HG03457 (cell line): Measurements from ENCODE around the gene CCP110.
A peak's percentile ranks its signal among the peaks of the same experiment; 100 is the strongest.
"Not testable (repeated sequence)": the region's sequence is repeated elsewhere in the genome, so short reads cannot be mapped to it uniquely, and the experiment has no call there.

Experiments used
- ATAC-seq: cut with Tn5 transposase; IDR thresholded peaks from one replicate; pipeline ENCODE4 v1.9.1; 2021; ENCODE audit warnings: moderate number of reproducible peaks; ENCODE audit not compliant: unreplicated experiment

Gene CCP110

DNA sequence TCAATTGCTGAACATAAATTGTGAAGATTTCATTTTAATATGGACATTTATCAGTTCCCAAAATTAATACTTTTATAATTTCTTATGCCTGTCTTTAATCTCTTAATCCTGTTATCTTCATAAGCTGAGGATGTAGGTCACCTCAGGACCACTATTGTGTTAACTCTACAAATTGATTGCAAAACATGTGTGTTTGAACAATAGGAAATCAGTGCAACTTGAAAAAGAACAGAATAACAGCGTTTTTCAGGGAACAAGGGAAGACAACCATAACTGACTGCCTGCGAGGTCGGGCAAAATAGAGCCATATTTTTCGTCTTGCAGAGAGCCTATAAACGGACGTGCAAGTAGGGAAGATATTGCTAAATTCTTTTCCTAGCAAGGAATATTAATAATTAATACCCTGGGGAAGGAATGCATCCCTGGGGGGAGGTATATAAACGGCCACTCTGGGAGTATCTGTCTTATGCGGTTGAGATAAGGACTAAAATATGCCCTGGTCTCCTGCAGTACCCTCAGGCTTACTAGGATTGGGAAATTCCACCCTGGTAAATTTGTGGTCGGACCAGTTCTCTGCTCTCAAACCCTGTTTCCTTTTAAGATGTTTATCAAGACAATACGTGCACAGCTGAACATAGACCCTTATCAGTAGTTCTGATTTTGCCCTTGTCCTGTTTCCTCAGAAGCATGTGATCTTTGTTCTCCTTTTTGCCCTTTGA, 19.7 kb downstream of the CCP110 start:
- not testable (repeated sequence) for ATAC-seq

- no peak for ATAC-seq
Observed at GRCh38 chr16:19548144-19548543, 24.4 kb downstream of the CCP110 start.

GRCh38 chr16:19549673-19550072, 25.9 kb downstream of the CCP110 start:
- no peak for ATAC-seq

- peak; percentile 90 for ATAC-seq
Observed at GRCh38 chr16:19555186-19555937, 31.6 kb downstream of the CCP110 start, which contains the start of gene VPS35L. TSS of gene VPS35L (plus strand) at chr16:19555703. CDS start at chr16:19555730, 27 bp downstream.

DNA sequence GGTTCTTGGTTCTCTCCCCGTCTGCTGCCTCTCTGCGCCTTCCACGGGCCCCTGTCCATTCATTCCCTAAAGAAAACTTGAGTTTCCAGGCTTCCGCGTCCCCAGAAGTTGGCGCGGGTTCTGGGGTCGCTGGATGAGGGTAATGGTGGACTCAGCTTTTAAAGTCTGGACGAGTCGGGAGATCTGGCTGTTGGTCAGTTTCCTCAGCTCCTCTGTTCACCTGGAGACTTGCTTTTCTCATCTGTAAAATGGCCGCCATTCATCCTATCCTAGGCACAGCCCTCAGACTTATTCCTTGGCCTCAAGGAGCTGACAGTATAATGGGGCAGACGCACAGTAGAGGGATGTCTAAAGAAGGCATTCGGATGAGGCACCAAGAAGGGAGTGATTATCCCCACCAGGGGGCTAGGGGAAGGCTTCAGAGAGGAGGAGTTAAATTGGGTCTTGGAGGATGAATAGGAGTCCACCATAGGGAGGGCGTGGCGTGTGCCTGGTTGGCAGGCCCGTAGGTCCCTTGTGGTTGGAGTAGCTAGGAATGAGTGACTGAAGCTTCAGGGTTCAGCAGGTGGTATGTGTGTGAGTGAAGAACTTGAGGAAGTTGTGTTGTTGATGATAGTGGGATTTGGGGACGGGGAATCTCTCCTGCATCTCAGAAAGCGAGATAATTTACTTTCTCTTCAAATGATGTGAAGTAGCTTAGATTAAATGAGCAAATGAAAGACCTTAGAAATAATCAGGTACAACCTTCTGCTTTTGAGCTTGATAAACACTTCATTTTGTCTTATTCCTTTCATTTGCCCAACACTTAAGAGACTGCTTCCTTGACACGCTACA, 32.4 kb downstream of the CCP110 start:
- ATAC-seq = no peak

GRCh38 chr16:19559242-19559910, 35.6 kb downstream of the CCP110 start:
- no peak for ATAC-seq

GRCh38 chr16:19560078-19560477, 36.3 kb downstream of the CCP110 start:
- no peak for ATAC-seq

DNA sequence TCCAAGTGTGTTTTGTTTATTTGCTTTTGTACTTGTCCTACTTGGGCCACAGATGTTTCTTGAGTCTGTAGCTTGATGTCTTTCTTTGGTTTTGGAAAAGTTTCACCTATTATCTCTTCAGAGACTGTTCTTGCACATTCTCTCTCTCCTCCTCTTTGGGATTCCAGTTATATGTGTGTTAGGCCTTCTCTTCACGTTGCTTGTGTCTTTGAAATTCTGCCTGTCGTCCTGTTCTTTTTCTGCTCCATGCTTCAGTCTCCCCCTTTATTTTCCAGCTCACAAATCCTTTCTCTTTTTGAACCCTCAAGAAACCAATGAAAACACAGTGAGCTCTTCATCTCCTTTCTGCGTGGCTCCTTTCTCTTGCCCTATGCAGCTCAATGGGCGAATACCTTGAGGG, 39.6 kb downstream of the CCP110 start:
- ATAC-seq = no peak

DNA sequence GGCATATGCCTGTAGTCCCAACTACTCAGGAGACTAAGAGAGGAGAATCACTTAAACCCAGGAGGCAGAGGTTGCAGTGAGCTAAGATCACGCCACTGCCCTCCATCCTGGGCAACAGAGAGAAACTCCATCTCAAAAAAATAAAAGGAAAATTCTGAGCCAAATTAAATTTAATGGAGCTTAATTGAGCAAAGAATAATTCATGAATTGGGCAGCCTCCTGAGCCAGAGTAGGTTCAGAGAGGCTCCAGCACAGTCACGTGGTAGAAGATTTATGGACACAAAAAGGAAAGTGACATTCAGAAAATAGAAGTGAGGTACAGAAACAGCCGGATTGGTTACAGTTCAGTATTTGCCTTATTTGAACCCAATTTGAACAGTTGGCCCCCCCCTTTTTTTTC, 42.6 kb downstream of the CCP110 start:
- no peak for ATAC-seq

DNA sequence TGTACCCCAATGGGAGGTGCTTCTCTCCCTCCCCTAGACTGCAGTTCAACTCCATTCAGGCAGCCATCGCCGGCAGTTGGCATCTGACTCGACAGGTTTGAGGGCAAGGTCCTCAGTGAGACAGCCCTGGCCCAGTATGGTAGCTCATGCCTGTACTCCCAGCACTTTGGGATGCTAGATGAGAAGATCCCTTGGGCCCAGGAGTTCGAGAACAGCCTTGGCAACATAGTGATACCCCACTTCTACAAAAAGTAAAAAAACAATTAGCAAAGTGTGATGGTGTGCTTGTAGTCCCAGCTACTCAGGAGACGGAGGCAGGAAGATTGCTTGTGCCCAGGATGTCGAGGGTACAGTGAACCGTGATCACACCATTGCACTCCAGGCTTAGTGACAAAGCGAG, 43.8 kb downstream of the CCP110 start:
- no peak for ATAC-seq

GRCh38 chr16:19573997-19574396, 50.3 kb downstream of the CCP110 start:
- no peak for ATAC-seq

- no peak for ATAC-seq
Observed at GRCh38 chr16:19574615-19575014, 50.9 kb downstream of the CCP110 start.

DNA sequence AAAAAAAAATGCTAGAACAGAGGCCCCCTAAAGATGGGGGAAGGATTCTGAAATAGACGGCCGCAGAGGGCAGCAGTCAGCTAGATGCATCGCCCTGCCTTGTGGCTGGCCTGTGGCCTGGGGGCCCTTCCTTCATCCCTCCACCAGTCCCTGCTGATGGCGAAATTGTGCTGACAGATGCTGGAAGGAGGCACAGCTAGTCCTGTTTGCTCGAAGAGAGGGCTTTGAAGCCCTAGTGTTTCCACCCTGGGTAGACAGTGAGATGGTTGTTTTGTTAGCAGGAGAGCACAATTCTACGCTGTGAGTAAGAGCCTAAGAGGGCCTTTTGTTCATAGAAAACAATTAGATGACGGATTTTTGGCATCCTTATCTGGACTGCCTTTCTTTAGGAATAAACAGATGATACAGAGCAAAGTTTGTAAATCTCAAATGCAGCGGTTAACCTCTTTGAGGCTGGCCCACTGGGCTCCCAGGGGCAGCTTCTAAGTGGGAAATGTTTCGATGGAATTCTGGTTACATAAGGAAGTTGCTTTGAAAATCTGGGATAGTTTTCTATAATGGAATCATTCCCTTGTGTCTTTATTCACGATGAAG, 54.7 kb downstream of the CCP110 start:
- no peak for ATAC-seq

DNA sequence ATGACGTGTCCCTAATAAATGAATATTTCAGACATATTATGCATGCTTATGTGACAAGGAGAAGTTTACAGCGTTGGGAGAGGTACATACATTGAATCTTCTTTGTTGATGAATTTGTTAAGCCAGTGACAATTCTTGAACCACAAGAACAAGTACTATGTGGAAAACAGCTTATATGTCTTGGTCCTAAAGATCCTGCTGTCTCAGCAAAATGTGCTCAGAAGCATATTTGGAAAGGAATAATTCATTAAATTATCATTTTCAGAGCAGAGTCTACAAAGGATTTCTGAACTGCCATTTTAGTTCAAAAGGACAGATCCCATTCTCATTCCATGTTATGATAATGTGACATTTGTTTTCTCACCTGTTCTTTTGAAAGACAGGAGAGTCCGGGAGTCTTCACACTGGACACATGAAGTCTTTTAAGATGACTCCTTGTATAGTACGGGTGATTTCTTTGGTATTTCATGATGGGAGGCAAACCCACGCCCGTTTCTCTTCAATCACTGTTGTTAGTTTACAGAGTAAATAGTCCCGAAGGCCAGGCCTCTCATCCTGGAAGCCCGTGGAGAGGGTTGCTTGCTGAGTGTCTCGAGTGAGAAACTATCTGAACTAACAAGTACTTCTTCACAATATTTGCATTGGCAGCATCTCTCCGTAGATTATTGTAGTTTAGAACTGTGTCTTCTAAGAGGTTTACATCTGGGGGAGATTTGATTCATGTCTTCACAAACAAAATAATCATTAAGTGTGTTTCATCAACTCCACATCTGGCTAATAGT, 58.5 kb downstream of the CCP110 start:
- no peak for ATAC-seq

- ATAC-seq = no peak
Observed at GRCh38 chr16:19583665-19584300, 60.0 kb downstream of the CCP110 start.

DNA sequence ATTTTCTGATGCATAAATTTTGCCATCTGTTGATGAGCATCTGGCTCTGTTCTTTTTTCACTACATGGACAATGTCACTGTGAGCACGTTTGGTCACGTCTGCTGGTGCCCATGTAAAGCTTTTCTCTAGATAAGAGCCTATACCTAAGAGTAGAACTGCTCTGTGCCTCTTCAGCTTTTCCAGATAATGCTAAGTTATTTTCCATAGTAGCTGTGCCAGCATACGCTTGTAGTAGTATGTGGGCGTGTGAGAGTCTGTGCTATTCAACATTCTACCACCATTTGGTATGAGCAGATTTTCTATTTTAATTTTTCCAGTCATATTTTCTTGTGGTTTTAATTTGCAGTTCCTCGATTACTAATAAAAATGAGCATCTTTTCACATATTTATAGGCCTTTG, 64.9 kb downstream of the CCP110 start:
- no peak for ATAC-seq

DNA sequence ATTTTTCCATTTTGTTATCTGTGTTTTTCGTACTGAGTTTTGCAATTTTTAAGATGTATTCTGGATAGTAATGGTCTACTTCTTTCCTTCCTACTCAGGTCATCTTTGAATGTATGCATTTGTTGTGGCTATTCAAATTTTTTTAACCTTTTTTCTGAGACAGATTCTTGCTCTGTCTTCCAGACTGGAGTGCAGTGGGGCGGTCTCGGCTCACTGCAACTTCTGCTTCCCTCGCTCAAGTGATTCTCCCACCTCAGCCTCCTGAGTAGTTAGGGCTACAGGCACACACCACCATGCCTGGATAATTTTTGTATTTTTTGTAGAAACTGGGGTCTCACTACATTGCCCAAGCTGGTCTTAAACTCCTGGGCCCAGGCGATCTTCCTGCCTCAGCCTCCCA, 65.4 kb downstream of the CCP110 start:
- ATAC-seq = no peak

DNA sequence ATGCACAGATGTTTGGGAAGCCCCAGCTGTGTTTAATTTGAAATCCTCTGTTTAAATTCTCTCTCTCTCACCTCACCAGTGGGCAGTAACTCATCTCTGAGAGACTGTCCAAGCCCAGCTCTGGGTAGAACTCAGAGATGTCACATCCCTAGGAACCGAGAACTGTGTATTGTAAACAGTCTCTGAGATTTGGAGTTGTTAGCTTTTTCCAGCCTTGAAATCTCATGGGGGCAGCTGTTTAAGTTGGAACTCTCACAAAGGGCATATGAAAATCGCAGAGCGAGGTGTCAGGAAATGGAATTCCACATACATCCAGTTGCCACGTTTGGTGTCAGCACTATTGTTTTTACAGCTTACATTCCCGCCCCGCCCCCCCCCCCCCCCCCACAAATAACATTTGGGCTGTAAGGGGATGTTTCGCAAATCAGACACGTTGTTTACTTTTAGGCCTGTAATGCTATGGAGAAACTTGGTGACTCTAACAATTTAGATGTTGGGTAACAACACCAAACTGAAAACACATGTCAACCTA, 66.1 kb downstream of the CCP110 start:
- no peak for ATAC-seq
